Right kidney (tissue), 1 donor: Measurements from ENCODE around the gene PRDM1.

Experiments
- DNase-seq: peaks from one replicate; pipeline ENCODE4 v3.0.0-alpha.2; 2016

Gene PRDM1

GRCh38 chr6:106097411-106098231 lies 11.5 kb downstream of the PRDM1 start:
- DNase-seq: no peak

- no peak for DNase-seq
Observed at GRCh38 chr6:106098383-106099234, 12.5 kb downstream of the PRDM1 start.

GRCh38 chr6:106099235-106099537 lies 13.1 kb downstream of the PRDM1 start:
- no peak for DNase-seq

GRCh38 chr6:106100755-106101154 lies 14.6 kb downstream of the PRDM1 start:
- DNase-seq: no peak

GRCh38 chr6:106101466-106101865 lies 15.3 kb downstream of the PRDM1 start:
- DNase-seq: no peak

GRCh38 chr6:106102034-106102433 lies 15.9 kb downstream of the PRDM1 start:
- DNase-seq: no peak

- no peak for DNase-seq
Observed at GRCh38 chr6:106102967-106103727, 17.0 kb downstream of the PRDM1 start.

- DNase-seq: no peak
Observed at GRCh38 chr6:106103728-106104109, 17.6 kb downstream of the PRDM1 start.

- DNase-seq: no peak
Observed at GRCh38 chr6:106104476-106104875, 18.3 kb downstream of the PRDM1 start.

- no peak for DNase-seq
Observed at GRCh38 chr6:106104941-106105340, 18.8 kb downstream of the PRDM1 start.

GRCh38 chr6:106105493-106105892 lies 19.4 kb downstream of the PRDM1 start:
- DNase-seq: no peak

GRCh38 chr6:106106276-106107042 lies 20.3 kb downstream of the PRDM1 start:
- DNase-seq: no peak

- DNase-seq: no peak
Observed at GRCh38 chr6:106107043-106107613, 21.0 kb downstream of the PRDM1 start.

GRCh38 chr6:106108129-106108528 lies 22.0 kb downstream of the PRDM1 start:
- no peak for DNase-seq

GRCh38 chr6:106109029-106109428 lies 22.9 kb downstream of the PRDM1 start:
- DNase-seq: no peak

GRCh38 chr6:106110164-106110826 lies 24.2 kb downstream of the PRDM1 start:
- DNase-seq: no peak

GRCh38 chr6:106112433-106112832 lies 26.3 kb downstream of the PRDM1 start:
- no peak for DNase-seq

GRCh38 chr6:106113256-106113959 lies 27.3 kb downstream of the PRDM1 start:
- DNase-seq: no peak

- no peak for DNase-seq
Observed at GRCh38 chr6:106114492-106114891, 28.4 kb downstream of the PRDM1 start.

- DNase-seq: no peak
Observed at GRCh38 chr6:106115286-106115685, 29.1 kb downstream of the PRDM1 start.
